H9 (cell line): Measurements from ENCODE around the gene STX17. TPM values are rescaled to one million over a fixed set of nuclear protein-coding genes. Genes with fewer than 3 reads are reported as not detected.

Experiments used
- DNase-seq: peaks from one replicate; pipeline ENCODE4 v3.0.0-alpha.2; 2017
- H2AFZ ChIP-seq: one replicate; pipeline ENCODE4 v1.6.1; 2013; ENCODE audit warnings: mild to moderate bottlenecking, low read length, control low read depth, moderate library complexity
- H2AK5ac ChIP-seq: 2 replicates; pipeline ENCODE4 v1.6.1; 2013; ENCODE audit warnings: low read length, control low read depth, mixed read lengths; ENCODE audit not compliant: insufficient read length
- H2BK120ac ChIP-seq: one replicate; pipeline ENCODE4 v1.6.1; 2013; ENCODE audit warnings: low read depth, mild to moderate bottlenecking, low read length, control low read depth, inconsistent platforms; ENCODE audit not compliant: poor library complexity, severe bottlenecking
- H2BK12ac ChIP-seq: 2 replicates; pipeline ENCODE4 v1.6.1; 2013; ENCODE audit warnings: low read length, control low read depth, mixed read lengths, low read depth; ENCODE audit not compliant: insufficient read length
- H2BK15ac ChIP-seq: 2 replicates; pipeline ENCODE4 v1.6.1; 2013; ENCODE audit warnings: low read depth, low read length, control low read depth
- H2BK20ac ChIP-seq: one replicate; pipeline ENCODE4 v1.6.1; 2013; ENCODE audit warnings: low read depth, mild to moderate bottlenecking, low read length, control low read depth, inconsistent platforms; ENCODE audit not compliant: poor library complexity, severe bottlenecking
- H2BK5ac ChIP-seq: 2 replicates; pipeline ENCODE4 v1.6.1; 2013; ENCODE audit warnings: low read length, control low read depth, mixed read lengths; ENCODE audit not compliant: insufficient read length
- H3K14ac ChIP-seq: 2 replicates; pipeline ENCODE4 v1.6.1; 2013; ENCODE audit warnings: low read length, control low read depth; ENCODE audit not compliant: insufficient read depth
- H3K18ac ChIP-seq: 2 replicates; pipeline ENCODE4 v1.6.1; 2013; ENCODE audit warnings: low read depth, mild to moderate bottlenecking, mixed read lengths, low read length, control low read depth; ENCODE audit not compliant: insufficient read length
- H3K23ac ChIP-seq: 2 replicates; pipeline ENCODE4 v1.6.1; 2013; ENCODE audit warnings: low read length, control low read depth, mixed read lengths, low read depth; ENCODE audit not compliant: insufficient read length
- H3K23me2 ChIP-seq: 2 replicates; pipeline ENCODE4 v1.6.1; 2013; ENCODE audit warnings: low read depth, mild to moderate bottlenecking, mixed read lengths, low read length, control low read depth; ENCODE audit not compliant: insufficient read length, poor library complexity, severe bottlenecking
- H3K27ac ChIP-seq: 2 replicates; pipeline ENCODE4 v1.5.1; 2013; ENCODE audit warnings: low read length, control low read depth, mixed read lengths, low read depth; ENCODE audit not compliant: insufficient read length
- H3K27me3 ChIP-seq: 2 replicates; pipeline ENCODE4 v1.6.1; 2013; ENCODE audit warnings: low read length, control low read depth, inconsistent platforms; ENCODE audit not compliant: insufficient read depth
- H3K4ac ChIP-seq: 2 replicates; pipeline ENCODE4 v1.6.1; 2013; ENCODE audit warnings: low read depth, mild to moderate bottlenecking, control low read depth, inconsistent platforms, low read length, moderate library complexity
- H3K4me1 ChIP-seq: 2 replicates; pipeline ENCODE4 v1.6.1; 2013; ENCODE audit warnings: low read length, control low read depth, inconsistent platforms; ENCODE audit not compliant: insufficient read depth
- H3K4me2 ChIP-seq: 2 replicates; pipeline ENCODE4 v1.6.1; 2013; ENCODE audit warnings: low read length, control low read depth, mixed read lengths; ENCODE audit not compliant: insufficient read length, insufficient read depth
- H3K56ac ChIP-seq: 2 replicates; pipeline ENCODE4 v1.6.1; 2013; ENCODE audit warnings: low read depth, mild to moderate bottlenecking, mixed read lengths, low read length, control low read depth; ENCODE audit not compliant: insufficient read length
- H3K79me1 ChIP-seq: 2 replicates; pipeline ENCODE4 v1.6.1; 2013; ENCODE audit warnings: low read depth, mild to moderate bottlenecking, moderate library complexity, low read length, control low read depth, inconsistent platforms; ENCODE audit not compliant: insufficient read depth, poor library complexity, severe bottlenecking
- H3K79me2 ChIP-seq: 2 replicates; pipeline ENCODE4 v1.6.1; 2013; ENCODE audit warnings: low read length, control low read depth, inconsistent platforms; ENCODE audit not compliant: insufficient read depth
- H3K9ac ChIP-seq: 2 replicates; pipeline ENCODE4 v1.6.1; 2013; ENCODE audit warnings: low read length, control low read depth, mixed read lengths; ENCODE audit not compliant: insufficient read length; ENCODE audit errors: extremely low read depth
- H3K9me3 ChIP-seq: one replicate; pipeline ENCODE4 v1.6.1; 2013; ENCODE audit warnings: low read depth, low read length, inconsistent platforms; ENCODE audit not compliant: control insufficient read depth
- H3T11ph ChIP-seq: one replicate; pipeline ENCODE4 v1.6.1; 2013; ENCODE audit warnings: mild to moderate bottlenecking, low read length, control low read depth, inconsistent platforms
- H4K20me1 ChIP-seq: one replicate; pipeline ENCODE4 v1.6.1; 2013; ENCODE audit not compliant: control insufficient read depth, insufficient read length, insufficient read depth
- H4K5ac ChIP-seq: 2 replicates; pipeline ENCODE4 v1.6.1; 2013; ENCODE audit warnings: low read depth, mild to moderate bottlenecking, mixed read lengths, low read length, control low read depth; ENCODE audit not compliant: insufficient read length
- H4K8ac ChIP-seq: replicated peaks from 2 replicates; pipeline ENCODE4 v1.6.1; 2013; ENCODE audit warnings: low read length, control low read depth, mixed read lengths, low read depth; ENCODE audit not compliant: insufficient read length
- H4K91ac ChIP-seq: 2 replicates; pipeline ENCODE4 v1.6.1; 2013; ENCODE audit warnings: low read depth, mild to moderate bottlenecking, moderate library complexity, mixed read lengths, low read length, control low read depth; ENCODE audit not compliant: insufficient read length
- H3K27ac Mint-ChIP-seq, 3 experiments: 2 replicates in 2 of 3; 3 replicates in 1 of 3; pipeline ENCODE4 v1.8.0; 2020 to 2021; ENCODE audit warnings: mixed read lengths in 3 of 3, mild to moderate bottlenecking in 1 of 3, moderate library complexity in 1 of 3
- H3K27me3 Mint-ChIP-seq: 2 replicates; pipeline ENCODE4 v1.8.0; 2021; ENCODE audit warnings: low read depth, mild to moderate bottlenecking, moderate library complexity, mixed read lengths
- H3K36me3 Mint-ChIP-seq, 3 experiments: 2 replicates in 2 of 3; 3 replicates in 1 of 3; pipeline ENCODE4 v1.8.0; 2020 to 2021; ENCODE audit warnings: low read depth in 3 of 3, mixed read lengths in 3 of 3; ENCODE audit not compliant: insufficient read depth in 1 of 3
- H3K4me1 Mint-ChIP-seq, 2 experiments: 2 replicates each; pipeline ENCODE4 v1.8.0; 2020; ENCODE audit warnings: mixed read lengths in 2 of 2
- H3K4me3 Mint-ChIP-seq, 2 experiments: 2 replicates in 1 of 2; 3 replicates in 1 of 2; pipeline ENCODE4 v1.8.0; 2020 to 2021; ENCODE audit warnings: mild to moderate bottlenecking in 2 of 2, mixed read lengths in 2 of 2, moderate library complexity in 1 of 2
- H3K9me3 Mint-ChIP-seq, 2 experiments: 2 replicates in 1 of 2; 3 replicates in 1 of 2; pipeline ENCODE4 v1.8.0; 2020; ENCODE audit warnings: mild to moderate bottlenecking in 2 of 2, mixed read lengths in 2 of 2, moderate library complexity in 1 of 2
- WGBS: extraction: QIAGEN DNeasy Blood & Tissue Kit; methylation state at CpG from one replicate; pipeline ENCODE4 v1.1.7; 2013; ENCODE audit warnings: missing lambda C conversion rate, low lambda C conversion rate, mixed read lengths; ENCODE audit not compliant: insufficient read length; ENCODE audit errors: extremely low coverage; 5-methylcytosine and 5-hydroxymethylcytosine counted together
- total RNA-seq: library from RNA; stranded (reverse); gene quantifications from 2 replicates; pipeline ENCODE4 v1.2.1, GENCODE V29; 2021
- TF ChIP-seq, protein P1 (sequence below): fragments of 200-600 bp; sonication (generic); conservative IDR thresholded peaks from 3 replicates; pipeline ENCODE4 v1.8.0; 2021; ENCODE audit warnings: antibody characterized with exemption, mild to moderate bottlenecking

Gene STX17
- total RNA-seq, 1 experiment from 2014 or later: 21.2 TPM

DNA sequence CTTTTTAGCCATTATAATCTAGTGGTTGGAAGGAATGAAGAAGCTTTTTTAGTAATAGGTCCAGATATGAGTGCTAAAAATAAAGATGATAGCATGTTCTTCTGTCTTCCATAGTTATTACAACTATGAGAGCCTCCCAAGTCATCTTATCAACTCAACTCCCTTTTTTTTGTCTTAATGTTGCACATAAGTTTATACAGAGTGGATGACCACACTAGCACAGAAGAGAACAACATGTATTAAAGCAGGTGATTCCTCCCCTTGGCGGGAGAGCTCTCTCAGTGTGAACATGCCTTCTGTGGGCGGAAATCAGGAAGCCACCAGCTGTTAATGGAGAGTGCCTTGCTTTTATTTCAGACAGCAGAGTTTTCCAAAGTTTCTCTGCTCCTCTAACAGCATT, 40.1 kb upstream of the STX17 start:
- Histone ChIP-seq H3K23me2 (no peaks in the 10 kb centered on the region), H3K9me3 (no peaks in the 10 kb centered on the region), H4K20me1 (no peaks in the 10 kb centered on the region), H3K18ac (no peak overlapping the region), H2AFZ (no peak overlapping the region), H4K91ac (no peak overlapping the region), H3K4me2 (no peak overlapping the region), H3K27me3 (no peaks in the 10 kb centered on the region), H4K5ac (no peak overlapping the region), H2BK20ac (no peak overlapping the region), H3K79me1 (no peaks in the 10 kb centered on the region), H3K56ac (no peak overlapping the region), H4K8ac (no peak overlapping the region), H3K27ac (no peak overlapping the region), H2BK15ac (no peak overlapping the region), H3K14ac (no peak overlapping the region), H3K4me1 (0 out of 2 replicates have a peak, but pooled peaks cover 7% of the 10 kb centered on the region), H3T11ph (no peak overlapping the region), H3K23ac (no peak overlapping the region), H2BK120ac (no peak overlapping the region), H2BK12ac (no peak overlapping the region), H3K4ac (no peak overlapping the region), H2BK5ac (no peak overlapping the region), H3K9ac (no peak overlapping the region), H3K79me2 (no peaks in the 10 kb centered on the region), H2AK5ac (no peak overlapping the region)
- no peak overlapping the region for H3K27ac Mint-ChIP-seq
- TF ChIP-seq, protein P1, sequence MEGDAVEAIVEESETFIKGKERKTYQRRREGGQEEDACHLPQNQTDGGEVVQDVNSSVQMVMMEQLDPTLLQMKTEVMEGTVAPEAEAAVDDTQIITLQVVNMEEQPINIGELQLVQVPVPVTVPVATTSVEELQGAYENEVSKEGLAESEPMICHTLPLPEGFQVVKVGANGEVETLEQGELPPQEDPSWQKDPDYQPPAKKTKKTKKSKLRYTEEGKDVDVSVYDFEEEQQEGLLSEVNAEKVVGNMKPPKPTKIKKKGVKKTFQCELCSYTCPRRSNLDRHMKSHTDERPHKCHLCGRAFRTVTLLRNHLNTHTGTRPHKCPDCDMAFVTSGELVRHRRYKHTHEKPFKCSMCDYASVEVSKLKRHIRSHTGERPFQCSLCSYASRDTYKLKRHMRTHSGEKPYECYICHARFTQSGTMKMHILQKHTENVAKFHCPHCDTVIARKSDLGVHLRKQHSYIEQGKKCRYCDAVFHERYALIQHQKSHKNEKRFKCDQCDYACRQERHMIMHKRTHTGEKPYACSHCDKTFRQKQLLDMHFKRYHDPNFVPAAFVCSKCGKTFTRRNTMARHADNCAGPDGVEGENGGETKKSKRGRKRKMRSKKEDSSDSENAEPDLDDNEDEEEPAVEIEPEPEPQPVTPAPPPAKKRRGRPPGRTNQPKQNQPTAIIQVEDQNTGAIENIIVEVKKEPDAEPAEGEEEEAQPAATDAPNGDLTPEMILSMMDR: no peak
- no peaks in the 10 kb centered on the region for H3K27me3 Mint-ChIP-seq
- H3K36me3 Mint-ChIP-seq: no peaks in the 10 kb centered on the region
- H3K4me1 Mint-ChIP-seq: peaks cover 7 to 16% of the 10 kb centered on the region in 2 experiments
- WGBS: no CpG with 5 or more reads among the region's 2 CpGs
- H3K9me3 Mint-ChIP-seq: no peaks in the 10 kb centered on the region
- no peak for DNase-seq
- H3K4me3 Mint-ChIP-seq: no peak overlapping the region
